Measurements from ENCODE around the gene UBE2G1. TPM values are rescaled to one million over a fixed set of nuclear protein-coding genes. Genes with fewer than 3 reads are reported as not detected.

UBE2G1 gene
- total and polyA plus RNA-seq, 2 of the 8 experiments (the other 6 are each of a cell fraction or from before 2014, with no cell fraction given): 73.9 to 170 TPM

DNA sequence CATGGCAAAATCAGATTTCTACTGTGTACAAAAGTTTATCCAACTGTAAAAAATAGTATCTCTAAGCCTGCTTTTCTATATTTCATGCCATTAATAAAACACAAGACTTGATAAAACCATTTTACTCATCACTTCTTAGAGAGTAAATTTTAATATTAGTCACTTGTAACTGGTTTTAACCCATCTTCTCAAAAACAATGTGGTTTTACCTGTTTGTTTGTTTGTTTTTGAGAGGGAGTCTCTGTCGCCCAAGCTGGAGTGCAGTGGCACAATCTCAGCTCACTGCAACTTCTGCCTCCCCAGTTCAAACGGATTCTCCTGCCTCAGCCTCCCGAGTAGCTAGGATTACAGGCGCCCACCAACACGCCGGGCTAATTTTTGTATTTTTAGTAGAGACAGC, 32.1 kb downstream of the UBE2G1 start (continued):
- TF ChIP-seq SUZ12 (IDR thresholded peaks at IDR 0.05; ENCODE audit: low read length) (no peak), HDAC2 (IDR thresholded peaks at IDR 0.05; ENCODE audit: borderline replicate concordance in 1 of 2, low read depth in 2 of 2, low read length in 2 of 2) (no peak)

Measured in H1 (cell line).